Hepatocyte (in vitro differentiated cells): ENCODE measurements around the gene FAM47B. TPM values are rescaled to one million over a fixed set of nuclear protein-coding genes. Genes with fewer than 3 reads are reported as not detected.

Experiments
- DNase-seq: peaks from one replicate; pipeline ENCODE4 v3.0.0-alpha.2; 2016; ENCODE audit warnings: low spot score
- H2AFZ ChIP-seq: fragments of 200-600 bp; sonication (generic); 2 replicates; pipeline ENCODE4 v1.6.0; 2016; ENCODE audit warnings: antibody characterized with exemption, mild to moderate bottlenecking
- H3K27ac ChIP-seq: fragments of 200-600 bp; sonication (generic); 2 replicates; pipeline ENCODE4 v1.5.1; 2016; ENCODE audit warnings: mild to moderate bottlenecking
- H3K27me3 ChIP-seq: fragments of 200-600 bp; sonication (generic); 2 replicates; pipeline ENCODE4 v1.6.1; 2016
- H3K36me3 ChIP-seq: fragments of 200-600 bp; sonication (generic); replicated peaks from 2 replicates; pipeline ENCODE4 v1.5.1; 2016; ENCODE audit warnings: low read depth; ENCODE audit not compliant: insufficient read depth
- H3K4me1 ChIP-seq: fragments of 200-600 bp; sonication (generic); 2 replicates; pipeline ENCODE4 v1.5.1; 2016; ENCODE audit warnings: mild to moderate bottlenecking, moderate library complexity; ENCODE audit not compliant: insufficient read depth
- H3K4me2 ChIP-seq: fragments of 200-600 bp; sonication (generic); 2 replicates; pipeline ENCODE4 v1.6.0; 2016
- H3K4me3 ChIP-seq: fragments of 200-600 bp; sonication (generic); 2 replicates; pipeline ENCODE4 v1.5.1; 2016; ENCODE audit warnings: mild to moderate bottlenecking
- H3K79me2 ChIP-seq: fragments of 200-600 bp; sonication (generic); 2 replicates; pipeline ENCODE4 v1.6.0; 2017; ENCODE audit warnings: mild to moderate bottlenecking
- H3K9me2 ChIP-seq: fragments of 200-600 bp; sonication (generic); replicated peaks from 2 replicates; pipeline ENCODE4 v1.6.0; 2017; ENCODE audit warnings: mild to moderate bottlenecking; ENCODE audit not compliant: insufficient read depth
- H3K9me3 ChIP-seq: fragments of 200-600 bp; sonication (generic); 2 replicates; pipeline ENCODE4 v1.5.1; 2016; ENCODE audit warnings: low read depth, mild to moderate bottlenecking
- H4K20me1 ChIP-seq: fragments of 200-600 bp; sonication (generic); 2 replicates; pipeline ENCODE4 v1.6.0; 2016; ENCODE audit warnings: mild to moderate bottlenecking; ENCODE audit not compliant: insufficient read depth, poor library complexity, severe bottlenecking
- CTCF ChIP-seq: fragments of 200-600 bp; sonication (generic); IDR thresholded peaks from 2 replicates; pipeline ENCODE4 v1.5.1; 2016; ENCODE audit warnings: antibody characterized with exemption, mild to moderate bottlenecking; ENCODE audit not compliant: poor library complexity
- EZH2 ChIP-seq: fragments of 200-600 bp; sonication (generic); IDR thresholded peaks from 2 replicates; pipeline ENCODE4 v1.6.1; 2016; ENCODE audit warnings: antibody characterized with exemption, mild to moderate bottlenecking, borderline replicate concordance
- EZH2phosphoT487 ChIP-seq: fragments of 200-600 bp; sonication (generic); IDR thresholded peaks from one replicate; pipeline ENCODE4 v1.6.1; 2018; ENCODE audit warnings: antibody characterized with exemption, mild to moderate bottlenecking, low read depth, moderate library complexity; ENCODE audit not compliant: unreplicated experiment, severe bottlenecking
- WGBS: methylation state at CpG from one replicate; pipeline ENCODE4 v1.1.6; 2016; ENCODE audit warnings: low lambda C conversion rate; ENCODE audit errors: missing lambda C conversion rate; 5-methylcytosine and 5-hydroxymethylcytosine counted together
- polyA plus RNA-seq: library from polyadenylated mRNA; unstranded; fragments of >200 nt; fragmentation: Nextera tagmentation; extraction: Ambion mirVana; gene quantifications from 2 replicates; pipeline ENCODE4 v1.2.1, GENCODE V29; 2016
- total RNA-seq: library from RNA; depleted of rRNA; stranded (reverse); fragments of >200 nt; gene quantifications from 2 replicates; pipeline ENCODE4 v1.2.3, GENCODE V29; 2014

The FAM47B gene
- total and polyA plus RNA-seq, 2 experiments from 2014 or later, result not detected

GRCh38 chrX:34903316-34903715 is 39.3 kb upstream of the FAM47B start:
- H3K9me2 ChIP-seq, result no peaks in the 10 kb centered on the region
- H3K4me3 ChIP-seq, result no peak overlapping the region
- H3K4me1 ChIP-seq, result no peaks in the 10 kb centered on the region
- no peak overlapping the region for H2AFZ ChIP-seq
- H3K36me3 ChIP-seq, result no peaks in the 10 kb centered on the region
- no peaks in the 10 kb centered on the region for H3K9me3 ChIP-seq
- H3K79me2 ChIP-seq, result no peaks in the 10 kb centered on the region
- no peaks in the 10 kb centered on the region for H3K27me3 ChIP-seq
- TF ChIP-seq CTCF, result no peak
- TF ChIP-seq EZH2, result no peak
- TF ChIP-seq EZH2phosphoT487, result no peak
- no peak overlapping the region for H3K4me2 ChIP-seq
- H4K20me1 ChIP-seq, result no peaks in the 10 kb centered on the region
- DNase-seq, result no peak
- 90% methylated on average over 2 of the region's 2 CpGs for whole genome bisulfite sequencing
- H3K27ac ChIP-seq, result no peak overlapping the region

GRCh38 chrX:34909151-34909550 is 33.4 kb upstream of the FAM47B start:
- DNase-seq, result no peak
- H2AFZ ChIP-seq, result no peak overlapping the region
- H3K4me1 ChIP-seq, result no peaks in the 10 kb centered on the region
- no peak overlapping the region for H3K4me3 ChIP-seq
- TF ChIP-seq EZH2phosphoT487, result no peak
- TF ChIP-seq EZH2, result no peak
- TF ChIP-seq CTCF, result no peak
- no peaks in the 10 kb centered on the region for H3K9me3 ChIP-seq
- H3K9me2 ChIP-seq, result no peaks in the 10 kb centered on the region
- H3K27me3 ChIP-seq, result no peaks in the 10 kb centered on the region
- WGBS, result 74% methylated on average over 2 of the region's 2 CpGs
- H3K27ac ChIP-seq, result no peak overlapping the region
- no peak overlapping the region for H3K4me2 ChIP-seq
- no peaks in the 10 kb centered on the region for H3K79me2 ChIP-seq
- no peaks in the 10 kb centered on the region for H3K36me3 ChIP-seq
- H4K20me1 ChIP-seq, result no peaks in the 10 kb centered on the region

- Histone ChIP-seq H2AFZ (no peak overlapping the region), H3K36me3 (no peaks in the 10 kb centered on the region), H3K9me2 (no peaks in the 10 kb centered on the region), H3K4me2 (no peak overlapping the region), H3K9me3 (no peaks in the 10 kb centered on the region), H3K27me3 (no peaks in the 10 kb centered on the region), H4K20me1 (no peaks in the 10 kb centered on the region), H3K4me3 (no peak overlapping the region), H3K27ac (peak overlapping the region; percentile 69), H3K4me1 (peaks cover 5% of the 10 kb centered on the region), H3K79me2 (no peaks in the 10 kb centered on the region)
- peak; percentile 33 for DNase-seq
- TF ChIP-seq EZH2phosphoT487 (no peak), CTCF (no peak), EZH2 (no peak)
- 83% methylated on average over 3 of the region's 3 CpGs for WGBS
Observed at GRCh38 chrX:34915463-34916225, 27.0 kb upstream of the FAM47B start.

GRCh38 chrX:34917146-34917545 is 25.4 kb upstream of the FAM47B start:
- TF ChIP-seq CTCF (no peak), EZH2 (no peak), EZH2phosphoT487 (no peak)
- no peak for DNase-seq
- Histone ChIP-seq H3K9me3 (no peaks in the 10 kb centered on the region), H3K4me3 (no peak overlapping the region), H3K27ac (peak overlapping the region; percentile 66), H3K4me1 (peaks cover 5% of the 10 kb centered on the region), H3K79me2 (no peaks in the 10 kb centered on the region), H3K4me2 (no peak overlapping the region), H3K36me3 (no peaks in the 10 kb centered on the region), H2AFZ (no peak overlapping the region), H3K27me3 (no peaks in the 10 kb centered on the region), H3K9me2 (no peaks in the 10 kb centered on the region), H4K20me1 (no peaks in the 10 kb centered on the region)
- WGBS, result 68% methylated on average over 1 of the region's 1 CpG
